NCI-H128 (cell line): ENCODE results near the gene CDHR2.
A peak's percentile ranks its signal among the peaks of the same experiment; 100 is the strongest.

Source experiments
- DNase-seq: peaks from one replicate; lab custom pipeline; 2025; ENCODE audit not compliant: unreplicated experiment; lab: John Stamatoyannopoulos, UW

CDHR2 gene

GRCh38 chr5:176529116-176529740, 19.9 kb upstream of the CDHR2 start:
- DNase-seq, result no peak

DNA sequence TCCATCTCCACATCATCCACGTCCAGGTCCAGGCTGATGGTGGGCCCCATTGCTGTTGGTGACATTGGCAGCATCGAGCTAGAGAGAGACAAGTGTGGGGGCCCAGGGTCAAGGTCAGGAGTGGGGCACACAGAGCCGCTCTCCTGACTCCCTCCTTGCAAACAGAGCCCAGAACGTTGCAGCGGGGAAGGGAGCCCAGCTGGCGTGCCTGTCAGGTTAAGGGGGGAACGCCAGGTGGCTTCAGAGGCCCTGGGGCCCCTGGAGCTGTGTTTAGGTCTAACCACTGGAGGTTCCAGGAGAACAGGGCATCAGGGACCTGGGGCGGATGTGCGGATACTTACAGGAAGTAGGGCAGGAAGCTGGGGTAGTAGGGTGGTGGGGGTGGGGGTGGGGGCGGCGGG, 19.4 kb upstream of the CDHR2 start:
- no peak for DNase-seq

- DNase-seq, result no peak
Observed at GRCh38 chr5:176530393-176530982, 18.7 kb upstream of the CDHR2 start.

- no peak for DNase-seq
Observed at GRCh38 chr5:176530983-176531901, 17.9 kb upstream of the CDHR2 start.

DNA sequence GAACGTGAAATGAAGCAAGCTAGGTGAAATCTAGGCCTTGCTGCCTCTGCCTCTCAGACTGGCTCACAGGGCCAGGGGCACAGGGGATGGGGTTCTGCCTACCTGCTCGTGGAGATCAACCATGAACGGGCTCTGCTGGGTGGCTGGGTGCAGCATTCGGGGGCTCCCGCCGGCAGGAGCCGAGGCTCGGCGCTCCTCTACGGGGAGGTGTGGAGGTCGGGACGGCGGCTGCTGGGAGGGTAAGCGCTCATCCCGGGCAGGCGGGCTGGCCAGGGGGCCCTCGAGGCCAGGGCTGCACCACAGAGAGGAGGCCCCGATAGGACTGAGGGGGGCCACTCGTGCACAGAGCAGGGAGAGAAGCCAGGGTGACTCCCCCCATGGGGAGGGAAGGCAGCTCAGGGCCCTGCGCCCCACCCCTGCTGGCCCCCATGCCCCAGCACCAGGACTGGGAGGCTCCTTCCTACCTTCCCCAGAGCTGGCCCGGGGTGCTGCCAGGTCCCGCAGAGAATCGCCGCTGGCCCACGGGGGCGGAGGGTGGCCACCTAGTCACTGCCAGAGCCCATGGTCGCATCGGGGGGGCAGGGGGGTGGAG, 17.1 kb upstream of the CDHR2 start:
- DNase-seq, result no peak

GRCh38 chr5:176532795-176533194, 16.3 kb upstream of the CDHR2 start:
- DNase-seq, result no peak

DNA sequence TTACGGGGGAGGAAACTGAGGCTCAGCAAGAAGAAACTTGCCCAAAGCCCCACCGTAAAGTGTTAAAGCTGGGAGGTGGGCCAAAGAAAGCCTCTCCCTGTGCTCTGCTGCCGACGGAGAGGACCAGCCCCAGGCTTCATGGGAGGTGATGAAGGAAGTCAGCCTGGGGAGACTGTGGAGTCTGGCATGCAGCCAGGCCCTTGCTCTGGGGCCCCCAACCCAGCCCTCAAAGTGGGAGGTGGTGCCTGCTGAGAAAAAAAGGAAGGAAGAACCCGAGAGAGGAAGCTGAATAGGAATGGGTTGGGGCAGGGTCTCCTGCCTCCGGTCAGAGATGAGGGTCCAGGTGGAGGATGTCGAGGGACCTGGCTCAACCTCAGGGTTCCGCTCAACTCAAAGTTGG, 15.8 kb upstream of the CDHR2 start:
- no peak for DNase-seq

DNA sequence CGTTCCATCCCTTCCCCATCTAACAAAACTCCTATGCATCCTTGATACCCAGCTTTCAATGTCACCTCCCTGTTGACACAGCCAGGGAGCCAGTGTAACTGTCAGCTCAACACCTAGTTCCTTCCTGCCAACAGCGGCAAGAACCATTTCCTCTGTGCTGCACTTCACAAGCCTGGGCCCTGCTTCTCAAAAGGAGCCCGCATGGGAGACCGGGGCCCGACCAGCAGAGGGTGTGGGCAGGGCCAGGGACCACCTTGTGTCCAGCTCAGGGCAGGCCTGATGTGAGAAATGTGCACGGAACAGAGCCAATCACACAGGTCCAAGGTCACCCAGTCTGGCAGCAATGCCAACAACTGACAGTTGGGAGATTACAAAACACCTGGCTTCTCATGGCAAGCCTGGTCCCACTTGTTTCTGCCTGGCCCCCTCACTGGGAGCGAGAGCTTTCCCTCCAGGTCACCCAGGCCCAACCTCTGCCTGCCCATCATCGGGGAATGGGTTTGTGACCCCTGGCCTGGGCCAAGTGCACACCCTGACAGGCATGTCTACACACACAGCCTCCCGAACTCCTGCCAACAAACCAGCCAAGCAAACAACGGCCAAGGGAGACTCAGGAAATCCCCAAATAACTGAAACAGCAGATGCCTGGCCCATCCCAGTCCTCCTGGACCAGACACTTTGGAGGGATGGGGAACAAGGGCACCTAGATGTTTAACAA, 15.1 kb upstream of the CDHR2 start:
- no peak for DNase-seq

DNA sequence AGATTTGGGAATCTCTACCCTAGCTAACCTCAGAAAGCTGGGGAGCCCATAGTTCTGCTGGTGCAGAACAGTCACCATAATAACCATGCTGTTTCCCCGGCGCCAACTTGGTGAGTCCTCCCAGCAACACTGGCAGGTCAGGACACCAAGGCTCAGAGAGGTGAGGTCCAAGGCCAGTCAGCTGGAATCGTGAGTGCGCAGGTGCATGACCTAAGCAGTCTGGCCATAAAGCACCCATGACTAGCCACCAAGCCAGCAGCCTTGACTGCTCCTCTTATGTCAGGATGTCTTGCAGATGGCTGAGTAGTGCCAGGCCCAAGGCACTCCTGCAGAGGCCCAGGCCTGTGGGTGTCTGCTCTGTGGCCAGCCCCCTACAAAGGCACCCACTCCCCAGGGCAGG, 14.5 kb upstream of the CDHR2 start:
- DNase-seq, result no peak

- DNase-seq, result no peak
Observed at GRCh38 chr5:176535101-176535663, 14.0 kb upstream of the CDHR2 start.

DNA sequence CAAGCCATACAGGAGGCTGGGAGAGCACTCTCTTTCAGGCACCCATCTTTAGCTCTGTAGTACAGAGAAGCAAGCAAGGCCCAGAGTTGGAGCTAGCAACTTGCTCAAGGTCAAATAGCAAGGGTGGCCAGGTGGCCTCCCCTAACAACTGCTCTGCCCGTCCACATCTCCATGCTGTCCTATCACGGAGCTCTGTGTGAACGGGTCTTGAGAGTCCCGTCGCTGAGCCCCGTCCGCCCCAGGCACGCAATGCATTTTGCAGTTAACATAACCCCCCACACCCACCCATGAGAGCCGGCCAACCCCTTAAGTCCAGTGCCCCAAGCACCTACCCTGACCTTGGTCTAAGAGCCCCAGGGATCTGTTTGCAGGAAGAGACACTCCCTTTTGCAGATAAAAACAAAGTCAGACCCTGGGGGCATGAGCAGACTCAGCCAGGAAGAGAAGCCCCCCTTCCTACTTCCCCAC, 13.4 kb upstream of the CDHR2 start:
- no peak for DNase-seq

DNA sequence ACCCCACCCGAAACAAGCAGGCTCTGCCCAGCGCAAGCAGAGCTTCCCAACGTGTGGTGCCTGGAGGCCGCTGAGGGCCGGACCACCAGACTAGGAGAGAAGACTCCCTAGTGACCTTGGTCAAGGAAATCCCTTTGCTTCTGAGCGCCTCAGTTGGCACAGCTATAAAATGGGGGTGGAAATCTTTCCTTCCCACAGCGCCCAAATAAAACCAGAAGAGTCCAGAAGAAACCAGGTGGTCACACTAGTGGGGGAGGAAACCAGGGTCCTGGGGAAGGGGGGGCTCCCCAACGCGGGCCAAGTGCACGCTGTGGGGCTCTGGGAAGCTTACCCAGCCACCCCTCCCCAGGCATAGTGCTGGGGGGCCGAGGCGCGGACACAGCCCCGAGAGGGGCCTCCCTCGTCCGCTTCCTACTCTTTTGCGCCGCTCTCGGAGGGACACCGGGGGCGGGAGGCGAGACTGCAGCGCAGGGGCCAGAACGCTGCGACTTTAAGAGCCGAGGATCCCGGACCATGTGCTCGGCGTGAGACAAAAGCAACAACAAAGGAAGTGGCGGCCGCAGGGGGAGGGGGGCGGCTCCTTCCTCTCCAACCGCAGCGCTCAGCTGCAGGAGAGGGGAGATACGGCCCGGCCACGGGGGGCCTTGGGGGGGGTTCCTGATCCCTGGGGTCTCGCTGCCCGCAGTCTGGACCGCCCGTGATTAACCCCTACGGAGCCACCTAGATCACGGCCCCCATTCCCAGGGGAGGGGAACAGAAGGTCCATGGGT, 12.8 kb upstream of the CDHR2 start:
- peak; percentile 13 for DNase-seq

DNA sequence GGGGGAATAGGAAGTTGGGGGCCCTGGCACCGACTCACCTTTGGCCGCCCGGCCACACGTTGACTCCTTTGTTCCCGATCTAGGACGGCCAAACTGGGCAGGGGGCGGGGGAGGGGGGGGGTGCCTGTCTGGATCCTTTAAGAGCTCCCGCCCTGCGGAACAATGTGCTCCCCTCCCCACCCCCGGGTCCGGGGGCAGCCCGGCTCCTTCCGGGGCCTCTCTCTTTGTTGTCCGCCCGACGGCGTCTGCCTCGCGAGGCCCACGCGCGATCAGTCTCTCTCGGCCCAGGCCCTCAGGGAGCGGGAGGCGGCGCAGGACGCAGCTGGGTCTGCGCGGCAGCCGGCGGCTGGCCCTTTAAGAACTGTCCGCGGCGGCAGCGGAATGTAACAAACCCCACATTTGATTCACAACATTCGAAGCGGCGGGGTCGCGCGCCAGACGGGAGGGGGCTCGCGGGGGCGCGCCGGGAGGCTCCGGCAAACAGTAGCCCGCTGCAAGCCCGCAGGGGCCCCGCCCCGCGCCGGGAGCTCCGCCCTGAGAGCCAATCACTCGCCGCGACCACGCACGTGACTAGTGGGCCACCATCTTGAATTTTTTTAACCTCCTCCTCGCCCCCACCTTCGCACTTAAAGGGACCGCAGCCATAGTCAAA, 12.1 kb upstream of the CDHR2 start, which contains the start of gene RNF44:
RNF44 (minus strand) TSS at position 501 of the 652 bp plus-strand sequence. CDS start 4,930 bp downstream, outside the sequence.
- peak; percentile 87 for DNase-seq

GRCh38 chr5:176537554-176538229, 11.4 kb upstream of the CDHR2 start:
- peak; percentile 94 for DNase-seq

- DNase-seq, result no peak
Observed at GRCh38 chr5:176538230-176538988, 10.7 kb upstream of the CDHR2 start.

DNA sequence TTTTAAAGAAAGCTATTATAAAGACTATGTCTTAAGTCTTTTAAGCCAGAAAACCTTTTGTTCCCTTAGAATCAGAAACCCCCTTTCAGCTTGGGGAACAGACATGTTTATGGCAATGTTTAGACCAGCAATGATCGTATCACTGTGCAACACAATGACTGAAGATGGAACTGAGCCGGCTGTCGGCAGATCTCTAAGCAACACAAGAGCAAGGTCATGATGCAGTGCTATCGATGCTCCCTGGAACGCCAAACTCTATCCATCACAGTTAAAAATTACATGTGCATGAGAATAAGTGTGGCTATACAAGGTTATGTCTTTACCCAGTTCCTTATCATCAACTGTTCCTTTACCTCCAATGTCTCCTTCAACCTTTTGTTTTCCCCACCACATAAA, 10.2 kb upstream of the CDHR2 start:
- DNase-seq, result no peak

- DNase-seq, result no peak
Observed at GRCh38 chr5:176540476-176540899, 8.7 kb upstream of the CDHR2 start.

DNA sequence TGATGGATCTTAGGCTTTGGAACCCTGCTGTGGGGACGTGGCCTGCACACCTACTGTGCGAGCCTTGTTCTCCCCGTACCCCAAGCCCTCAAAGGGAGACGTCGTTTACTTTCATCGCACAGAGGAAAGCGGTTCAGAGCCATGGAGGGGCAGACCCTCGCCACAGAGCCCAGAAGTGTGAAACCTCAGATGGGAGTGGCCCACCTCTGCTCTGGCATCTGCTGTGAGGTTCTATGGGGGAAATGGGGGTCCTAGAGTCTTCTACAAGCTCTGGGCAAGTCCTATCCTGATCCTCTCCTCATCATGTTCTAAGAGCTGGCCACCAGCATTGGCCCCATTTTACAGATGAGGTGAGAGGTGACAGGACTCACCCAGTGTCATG, 8.2 kb upstream of the CDHR2 start:
- no peak for DNase-seq
